GM12874 (cell line): ENCODE data around the gene SLC41A3.

Experiments
- CTCF ChIP-seq: IDR thresholded peaks from 2 replicates; pipeline ENCODE4 v1.5.1; 2011; ENCODE audit warnings: low read depth, mild to moderate bottlenecking, control low read depth, low read length, moderate library complexity; ENCODE audit not compliant: insufficient read depth

The SLC41A3 gene

GRCh38 chr3:126053513-126053912, 30.4 kb downstream of the SLC41A3 start:
- no peak for TF ChIP-seq CTCF

GRCh38 chr3:126052196-126053058, 31.5 kb downstream of the SLC41A3 start:
- no peak for TF ChIP-seq CTCF

- no peak for TF ChIP-seq CTCF
Measured at GRCh38 chr3:126051741-126052140, 32.2 kb downstream of the SLC41A3 start.

GRCh38 chr3:126051234-126051633, 32.7 kb downstream of the SLC41A3 start:
- TF ChIP-seq CTCF: no peak

GRCh38 chr3:126050626-126051025, 33.3 kb downstream of the SLC41A3 start:
- TF ChIP-seq CTCF: no peak

- no peak for TF ChIP-seq CTCF
Measured at GRCh38 chr3:126050050-126050392, 33.9 kb downstream of the SLC41A3 start.

GRCh38 chr3:126049289-126050049, 34.5 kb downstream of the SLC41A3 start:
- no peak for TF ChIP-seq CTCF
